Sciatic nerve (tissue), 2 donors: ENCODE measurements around the gene ADCY2. TPM values are rescaled to one million over a fixed set of nuclear protein-coding genes. Genes with fewer than 3 reads are reported as not detected.

Experiments
- ATAC-seq: fragments of 200-7000 bp; cut with Tn5 transposase; one replicate; pipeline ENCODE4 v1.9.1; 2020; ENCODE audit warnings: mild to moderate bottlenecking, moderate library complexity
- DNase-seq: peaks from one replicate; pipeline ENCODE4 v3.0.0-alpha.2; 2020; ENCODE audit warnings: low spot score
- intact Hi-C: fragments of 100-400 bp; cut with DNase I; formaldehyde crosslinking; loops from one replicate; pipeline ENCODE4 v1.14.2; 2022
- total RNA-seq: library from RNA; stranded (reverse); fragmentation: NEBNext Ultra II Directional; extraction: Animal tissue kit (Norgen Biotek cat#: 25700); gene quantifications from one replicate; pipeline ENCODE4 v1.2.1, GENCODE V29; 2021
- donor health status: DM: no; HTN: no; CAD: no.
- donor health status: DM: no; HTN: no; CAD: no.

The ADCY2 gene
- total RNA-seq, 1 donor from 2014 or later = 10.0 TPM

DNA sequence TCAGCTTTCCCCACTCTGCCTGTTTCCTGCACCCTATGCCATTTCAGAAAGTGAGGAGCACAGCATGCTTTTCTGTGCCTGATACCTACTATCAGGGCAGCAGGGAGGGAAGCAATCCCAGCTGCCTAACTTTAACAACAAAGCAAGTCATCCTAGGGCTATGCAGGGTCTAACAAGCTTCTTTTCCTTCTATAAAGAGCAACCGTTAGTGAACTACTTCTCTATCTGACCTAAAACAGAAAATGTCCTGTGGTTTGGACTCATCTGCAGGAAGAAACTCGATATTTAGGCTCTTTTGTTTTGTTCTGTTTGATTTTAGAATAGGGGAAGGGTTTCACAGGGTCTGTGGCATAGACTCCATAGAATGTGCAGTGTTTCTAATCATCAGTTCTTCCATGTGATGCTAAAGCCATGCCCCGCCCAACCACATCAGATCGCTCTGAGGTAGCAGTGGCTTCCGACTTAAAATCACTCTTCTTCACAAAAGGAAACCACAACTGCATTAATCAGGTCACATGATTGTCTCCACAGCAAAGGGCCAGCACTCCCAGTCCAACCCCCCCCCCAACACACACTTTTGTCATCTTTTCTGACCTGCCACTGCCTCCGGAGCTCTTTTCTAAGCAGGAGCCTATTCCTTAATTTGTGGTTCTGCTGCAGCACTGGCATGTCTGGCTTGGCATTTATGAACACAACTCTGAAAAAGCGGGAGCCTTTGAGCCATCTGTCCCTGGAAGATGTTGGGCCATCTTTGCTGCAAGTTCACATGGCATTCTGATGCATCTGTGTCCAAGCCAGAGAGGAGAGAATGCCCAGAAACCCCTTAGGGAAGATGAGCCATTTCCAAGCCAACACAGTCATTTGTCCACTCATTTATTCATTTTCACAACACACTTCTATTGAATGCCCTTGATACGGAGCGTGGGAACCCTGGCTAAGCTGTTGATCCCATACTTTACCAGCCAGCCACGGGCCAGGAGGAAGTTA lies 383.4 kb downstream of the ADCY2 start:
- DNase-seq = no peak
- intact Hi-C loops = no loop called here
- ATAC-seq = no peak

DNA sequence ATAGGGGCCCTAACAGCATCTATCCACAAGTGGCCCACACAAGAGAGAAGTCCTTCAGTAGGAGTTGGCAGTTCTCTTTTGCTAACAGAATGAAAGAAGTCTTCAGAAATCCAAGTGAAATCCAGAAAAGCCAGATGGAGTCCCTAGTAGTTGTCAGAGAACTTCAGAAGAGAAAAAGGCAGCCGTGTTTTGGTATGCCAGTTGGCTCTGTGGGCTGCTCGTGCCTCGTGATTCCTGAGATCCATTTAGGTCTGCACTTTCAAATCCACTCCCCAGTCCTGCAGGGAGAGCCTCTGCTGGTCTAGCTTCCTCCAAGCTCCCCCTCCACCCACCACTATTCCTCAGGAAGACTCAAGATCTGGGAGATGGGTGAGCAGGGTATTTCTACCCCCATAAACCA lies 386.0 kb downstream of the ADCY2 start:
- no peak for DNase-seq
- intact Hi-C loops = no loop called here
- ATAC-seq = no peak

DNA sequence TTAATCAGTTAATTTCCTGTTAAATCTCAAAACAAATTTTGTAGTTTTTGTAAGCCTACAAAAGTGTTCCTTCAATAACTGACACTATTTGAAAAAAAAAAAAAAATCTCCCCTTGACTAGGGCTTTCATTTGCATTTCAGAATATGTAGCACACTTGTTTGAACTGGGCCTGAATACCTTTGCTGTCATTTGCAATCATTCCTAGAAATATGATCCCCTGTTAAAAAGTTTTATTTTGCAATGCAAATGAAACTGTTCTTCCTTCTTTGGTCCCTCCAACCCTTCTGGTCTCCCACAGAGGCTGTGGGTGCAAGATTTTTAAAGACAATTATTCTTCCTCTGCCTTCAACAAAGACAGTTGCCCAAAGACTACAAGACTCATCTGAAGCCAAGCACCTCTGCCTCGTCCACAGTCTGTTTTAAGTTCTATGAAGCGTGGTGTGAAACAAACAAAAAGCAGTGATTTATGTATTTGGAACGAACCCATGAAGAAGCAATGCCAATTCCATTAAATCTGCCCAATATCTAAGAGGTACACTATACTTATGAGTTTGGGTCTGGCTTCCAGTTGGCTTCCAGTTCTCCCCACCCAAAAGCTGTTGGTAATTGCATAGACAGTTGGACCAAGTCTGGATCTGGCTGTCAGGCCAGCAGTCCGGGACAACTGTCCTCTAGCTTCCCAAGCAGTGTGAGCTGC lies 388.9 kb downstream of the ADCY2 start:
- DNase-seq = no peak
- intact Hi-C loops = no loop called here
- no peak for ATAC-seq

DNA sequence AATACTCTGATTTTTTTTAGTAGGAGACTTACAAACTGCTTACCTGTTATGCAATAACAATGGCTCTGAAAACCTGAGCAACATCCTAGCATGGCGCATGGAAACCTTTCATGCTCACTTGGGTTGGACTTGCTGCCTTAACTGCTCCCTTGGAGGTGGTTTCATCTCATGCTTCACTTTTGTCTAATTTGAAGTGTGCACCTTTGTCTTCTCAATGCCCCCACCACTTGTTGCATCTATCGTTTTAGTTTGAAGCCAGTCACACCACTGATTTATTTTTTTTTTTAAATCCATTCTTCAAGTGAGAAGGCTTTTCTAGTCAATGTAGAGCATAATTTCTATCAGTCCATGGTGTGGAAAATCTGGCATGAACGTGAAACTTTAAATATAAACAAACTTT lies 391.8 kb downstream of the ADCY2 start:
- intact Hi-C loops = no loop called here
- no peak for DNase-seq
- no peak for ATAC-seq

DNA sequence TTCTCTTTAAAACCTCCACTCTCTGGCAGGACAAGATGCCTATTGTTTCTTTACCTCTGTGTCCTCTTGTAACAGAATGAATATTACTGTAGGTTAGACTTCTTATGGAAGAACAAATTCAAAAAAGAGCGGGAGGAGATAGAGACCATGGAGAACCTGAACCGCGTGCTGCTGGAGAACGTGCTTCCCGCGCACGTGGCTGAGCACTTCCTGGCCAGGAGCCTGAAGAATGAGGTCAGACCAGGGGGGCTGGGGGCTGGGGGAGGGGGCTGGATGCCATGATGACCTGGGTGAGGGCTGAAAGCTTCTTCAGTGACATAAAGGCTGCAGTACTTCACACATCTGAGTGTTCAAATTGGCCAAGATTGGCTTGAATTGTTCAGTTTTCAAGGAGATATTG lies 393.6 kb downstream of the ADCY2 start:
- ATAC-seq (no peak), DNase-seq (no peak)
- intact Hi-C loops = no loop called here

DNA sequence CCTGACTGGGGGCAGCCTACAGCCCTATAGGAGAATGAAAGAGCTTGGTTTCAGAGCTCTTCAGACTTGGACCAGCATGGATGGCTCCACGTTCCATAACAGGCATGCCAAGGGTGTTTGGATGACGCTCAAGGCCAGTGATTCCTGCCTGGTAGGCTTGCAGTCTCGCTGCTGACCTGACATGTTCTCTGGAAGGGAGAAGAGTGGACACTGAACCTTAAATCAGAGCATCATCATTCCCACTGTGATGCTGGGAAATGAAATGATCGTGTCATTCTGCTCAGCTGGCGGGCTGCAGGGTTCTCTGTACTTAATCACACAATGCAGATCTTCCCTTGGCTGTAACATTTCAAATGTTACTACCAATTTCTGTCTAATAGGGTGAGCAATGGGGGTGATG lies 398.0 kb downstream of the ADCY2 start:
- DNase-seq (no peak), ATAC-seq (no peak)
- intact Hi-C loops = no loop called here

DNA sequence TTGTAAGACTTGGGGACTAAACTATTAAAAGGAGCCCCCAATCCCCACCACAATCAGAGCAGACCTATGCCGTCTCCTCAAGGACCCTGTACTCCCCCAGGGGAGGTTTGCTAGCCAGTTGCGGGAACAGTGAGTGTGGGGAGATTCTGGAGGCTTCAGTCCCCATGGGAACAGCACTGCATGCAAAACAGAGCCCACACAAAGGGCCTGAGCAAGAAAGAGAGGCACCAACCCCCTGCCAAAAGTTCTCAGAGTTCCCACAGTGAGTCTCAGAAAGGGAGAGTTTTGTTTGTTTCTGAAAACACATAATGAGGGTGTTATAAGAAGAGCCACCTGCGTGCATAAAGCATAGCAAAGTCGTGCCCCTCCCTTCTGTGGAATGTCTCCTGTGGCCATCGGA lies 398.4 kb downstream of the ADCY2 start:
- intact Hi-C loops = no loop called here
- ATAC-seq = no peak
- DNase-seq = no peak

DNA sequence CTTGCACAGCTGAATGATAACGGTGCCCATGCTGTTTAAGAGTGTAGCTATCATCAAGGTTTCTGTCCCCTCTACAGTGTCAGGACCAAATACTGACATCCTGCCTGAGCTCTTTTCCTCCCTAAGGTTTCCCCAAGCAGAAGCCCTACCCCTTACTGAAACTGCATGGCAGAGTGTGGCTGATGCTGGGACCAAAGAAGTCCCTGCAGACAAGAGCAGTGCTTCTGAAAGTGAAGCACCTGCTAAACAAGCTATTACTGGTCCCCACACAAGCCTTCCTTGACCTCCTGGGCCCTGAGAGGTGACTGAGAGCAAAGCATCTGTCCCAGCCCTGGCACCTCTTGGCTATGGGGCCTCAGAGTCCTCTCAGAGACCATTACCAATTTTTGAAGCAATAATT lies 398.9 kb downstream of the ADCY2 start:
- ATAC-seq = no peak
- DNase-seq = no peak
- intact Hi-C loops = no loop called here

DNA sequence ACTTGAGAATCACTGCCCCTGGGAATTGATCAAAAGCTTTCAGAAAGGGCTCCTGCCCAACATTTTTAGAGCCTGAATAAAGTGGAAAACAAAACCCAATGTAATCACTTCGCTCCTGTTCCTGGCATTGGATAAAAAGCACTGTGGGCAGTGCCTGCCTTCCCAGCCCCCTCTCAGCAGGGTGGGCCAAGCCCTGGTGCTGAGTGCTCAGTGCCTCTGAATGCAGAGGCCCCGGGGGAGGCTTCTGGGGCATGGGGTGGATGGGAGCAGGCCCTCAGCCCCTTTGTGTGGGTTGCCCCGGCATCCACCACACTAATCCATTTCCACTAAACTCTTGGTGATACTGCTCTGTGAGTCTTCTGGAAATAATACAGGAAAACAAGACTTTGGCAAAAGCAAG lies 399.4 kb downstream of the ADCY2 start:
- intact Hi-C loops = no loop called here
- ATAC-seq (no peak), DNase-seq (no peak)

DNA sequence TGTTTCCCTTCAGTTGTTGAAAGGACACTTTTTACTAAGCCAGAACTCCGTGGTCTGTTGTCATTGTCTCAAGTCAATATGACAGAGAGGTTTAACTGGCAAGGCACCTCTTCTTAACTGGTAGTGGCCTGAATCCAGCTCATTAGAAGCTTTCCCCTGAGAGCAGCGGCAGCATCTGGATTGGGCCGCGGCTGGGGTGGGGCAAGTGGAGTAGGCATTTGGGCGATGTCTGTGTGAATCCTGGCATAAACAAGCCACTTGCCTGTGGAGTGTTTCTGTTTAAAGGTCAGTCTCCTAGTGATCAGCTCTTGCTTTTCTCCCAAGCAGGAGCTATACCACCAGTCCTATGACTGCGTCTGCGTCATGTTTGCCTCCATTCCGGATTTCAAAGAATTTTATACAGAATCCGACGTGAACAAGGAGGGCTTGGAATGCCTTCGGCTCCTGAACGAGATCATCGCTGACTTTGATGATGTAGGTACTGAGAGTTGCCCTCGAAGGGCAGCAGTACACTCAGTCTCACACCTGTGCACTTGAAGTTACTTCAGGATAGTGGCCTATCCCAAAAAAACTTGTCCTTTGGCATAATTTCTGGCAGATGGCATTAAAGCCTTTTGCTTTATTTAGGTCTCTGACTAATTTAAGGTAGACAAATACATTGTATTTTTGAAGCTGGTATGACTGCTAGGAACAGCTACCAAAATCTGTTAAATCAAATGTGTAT lies 406.1 kb downstream of the ADCY2 start:
- ATAC-seq = peak; percentile 51
- no peak for DNase-seq
- intact Hi-C loops = no loop called here

DNA sequence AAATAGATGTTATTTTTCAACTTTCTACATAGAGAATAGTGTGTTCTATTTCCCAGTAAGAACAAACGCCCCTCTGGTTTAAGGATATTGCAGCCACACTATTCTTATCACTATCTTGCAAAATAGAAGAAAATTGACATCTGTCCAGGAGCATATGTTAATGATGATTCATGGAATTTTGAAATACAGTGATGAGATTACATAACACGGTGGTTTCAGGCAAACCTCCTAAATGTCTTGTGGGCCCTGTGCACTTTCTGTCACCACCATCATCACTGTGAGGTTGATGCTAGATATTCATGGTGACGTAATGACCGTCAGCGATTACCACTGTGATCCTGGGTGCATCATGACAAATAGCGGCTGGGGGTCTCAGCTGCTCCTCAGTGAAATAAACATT lies 406.9 kb downstream of the ADCY2 start:
- intact Hi-C loops = no loop called here
- no peak for DNase-seq
- peak; percentile 14 for ATAC-seq

DNA sequence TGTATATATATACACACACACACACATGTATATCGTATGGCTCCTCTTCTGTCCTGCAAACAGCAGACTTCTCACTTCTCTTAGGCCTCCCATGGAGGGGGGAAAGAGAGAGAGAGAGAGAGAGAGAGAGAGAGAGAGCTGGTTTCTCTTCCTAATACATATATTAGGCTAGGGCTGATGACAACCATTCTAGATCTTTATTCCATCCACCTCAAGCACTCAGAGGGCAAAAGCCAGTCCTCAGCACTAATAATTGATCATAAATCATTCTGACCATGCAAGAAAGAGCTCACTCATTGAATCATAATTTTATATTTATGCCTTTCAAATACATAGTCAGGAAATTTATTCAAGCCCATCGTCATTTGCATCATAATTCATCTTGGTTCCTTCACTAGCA lies 408.0 kb downstream of the ADCY2 start:
- no peak for DNase-seq
- ATAC-seq = no peak
- intact Hi-C loops = no loop called here

DNA sequence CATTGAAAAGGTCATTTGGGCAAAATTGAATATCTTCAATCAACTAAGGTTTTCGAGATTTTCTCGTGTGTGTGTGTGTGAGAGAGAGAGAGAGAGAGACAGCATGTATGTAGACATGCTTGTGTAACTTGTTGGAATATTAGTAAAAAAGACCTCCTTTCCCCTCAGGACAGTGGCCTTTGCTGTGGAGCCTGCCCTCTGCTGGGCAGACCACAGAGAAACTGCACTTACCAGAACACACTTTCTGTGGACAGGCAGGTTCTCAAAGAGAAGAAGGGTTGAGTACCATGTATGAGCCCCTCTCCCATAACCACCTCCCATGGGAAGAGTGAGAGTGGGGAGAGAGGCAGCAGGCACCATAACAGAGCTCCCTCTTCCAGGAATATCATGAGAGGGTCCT lies 409.4 kb downstream of the ADCY2 start:
- DNase-seq = no peak
- no peak for ATAC-seq
- intact Hi-C loops = no loop called here

DNA sequence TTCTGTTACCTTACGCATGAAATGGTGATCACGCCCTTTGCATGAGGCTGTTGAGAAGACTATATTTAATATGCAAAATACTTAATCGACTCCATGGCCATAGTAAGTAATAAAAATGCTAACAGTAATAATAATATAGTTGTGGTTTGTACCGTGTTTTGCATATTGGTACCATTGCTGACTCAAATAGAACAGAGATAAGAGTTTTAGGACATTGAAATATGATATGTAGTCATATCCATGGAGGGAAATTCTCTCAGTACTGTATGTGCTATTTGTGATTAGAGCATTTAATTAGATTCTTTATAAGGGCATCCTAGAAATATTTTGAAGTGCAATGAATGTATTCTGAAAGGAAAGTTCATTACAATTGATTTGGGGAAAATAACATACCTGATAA lies 413.1 kb downstream of the ADCY2 start:
- DNase-seq (no peak), ATAC-seq (no peak)
- intact Hi-C loops = no loop called here

DNA sequence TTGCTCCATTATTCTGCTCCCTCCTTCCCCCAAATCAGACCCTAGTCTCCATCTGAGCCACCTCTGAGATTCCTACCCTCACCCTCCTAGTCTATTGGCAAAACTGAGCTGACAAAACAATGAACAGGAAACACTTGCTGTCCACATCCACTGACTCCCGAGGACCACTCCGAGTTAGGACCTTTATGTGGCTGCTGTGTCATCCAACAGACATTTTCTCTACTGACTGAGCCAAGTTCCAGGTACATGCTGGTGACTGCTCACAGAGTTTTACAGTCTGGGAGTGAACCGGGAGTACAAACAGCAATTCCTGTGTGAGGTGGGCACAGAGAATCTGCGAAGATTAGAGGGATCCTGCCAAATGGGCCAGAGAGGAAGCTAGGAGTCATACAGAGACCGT lies 415.8 kb downstream of the ADCY2 start:
- intact Hi-C loops = no loop called here
- ATAC-seq (no peak), DNase-seq (no peak)

DNA sequence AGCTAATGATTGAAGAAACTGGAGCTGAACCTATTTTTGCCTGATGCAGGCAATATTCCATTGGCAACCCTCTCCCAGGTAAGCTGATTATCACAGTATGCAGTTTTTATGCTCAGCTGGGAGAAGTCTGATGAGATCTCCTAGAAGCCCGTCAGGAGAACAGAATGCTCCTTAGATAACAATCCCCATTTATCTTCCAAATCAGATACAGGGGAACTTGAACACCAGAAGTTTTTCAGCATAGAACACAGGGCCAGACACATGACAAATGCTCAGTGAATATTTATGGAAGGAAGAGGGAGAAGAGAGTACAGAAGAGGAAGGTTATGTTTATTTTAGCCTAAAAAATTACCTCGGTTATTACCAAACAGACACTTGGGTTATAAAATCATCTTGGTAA lies 417.1 kb downstream of the ADCY2 start:
- ATAC-seq = no peak
- no peak for DNase-seq
- intact Hi-C loops = no loop called here

DNA sequence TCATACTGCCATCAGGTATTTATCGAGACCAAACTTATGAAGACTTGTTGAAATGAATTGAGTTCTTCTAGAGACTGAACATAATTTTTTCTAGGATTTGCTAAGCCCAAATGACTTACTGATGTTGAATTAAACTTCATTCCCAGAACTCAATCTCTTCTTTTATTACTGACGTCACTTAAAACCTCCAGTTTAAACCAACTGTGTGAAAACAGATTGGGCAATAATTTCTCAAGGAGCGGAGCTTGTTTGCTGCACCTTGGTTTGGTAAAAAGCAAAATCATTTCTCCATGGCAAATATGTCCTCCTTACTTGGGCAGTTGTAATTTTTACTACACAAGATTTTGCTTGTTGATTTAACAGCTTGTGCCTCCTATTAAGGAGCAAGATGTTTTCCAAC lies 417.6 kb downstream of the ADCY2 start:
- DNase-seq (no peak), ATAC-seq (no peak)
- intact Hi-C loops = no loop called here

DNA sequence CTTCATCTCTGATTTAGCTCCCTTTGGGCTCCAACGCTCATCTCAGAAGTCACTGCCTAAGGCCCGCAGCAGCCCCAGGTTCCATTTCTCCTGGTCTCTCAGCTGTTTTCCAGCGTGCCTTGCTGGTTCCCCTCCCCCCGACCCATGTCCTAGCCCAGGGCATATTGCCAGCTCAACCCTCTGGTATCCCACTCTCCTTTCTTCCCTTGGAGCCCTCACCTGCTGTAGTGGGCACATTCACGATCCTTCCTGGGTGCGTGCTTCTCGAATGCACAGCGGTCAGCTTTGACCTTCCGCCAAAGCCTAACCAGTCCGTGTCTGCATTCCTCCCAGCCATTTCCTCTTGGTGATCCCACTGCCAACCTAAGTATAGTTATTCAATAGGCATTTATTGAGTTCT lies 418.9 kb downstream of the ADCY2 start:
- intact Hi-C loops = no loop called here
- ATAC-seq (no peak), DNase-seq (no peak)

DNA sequence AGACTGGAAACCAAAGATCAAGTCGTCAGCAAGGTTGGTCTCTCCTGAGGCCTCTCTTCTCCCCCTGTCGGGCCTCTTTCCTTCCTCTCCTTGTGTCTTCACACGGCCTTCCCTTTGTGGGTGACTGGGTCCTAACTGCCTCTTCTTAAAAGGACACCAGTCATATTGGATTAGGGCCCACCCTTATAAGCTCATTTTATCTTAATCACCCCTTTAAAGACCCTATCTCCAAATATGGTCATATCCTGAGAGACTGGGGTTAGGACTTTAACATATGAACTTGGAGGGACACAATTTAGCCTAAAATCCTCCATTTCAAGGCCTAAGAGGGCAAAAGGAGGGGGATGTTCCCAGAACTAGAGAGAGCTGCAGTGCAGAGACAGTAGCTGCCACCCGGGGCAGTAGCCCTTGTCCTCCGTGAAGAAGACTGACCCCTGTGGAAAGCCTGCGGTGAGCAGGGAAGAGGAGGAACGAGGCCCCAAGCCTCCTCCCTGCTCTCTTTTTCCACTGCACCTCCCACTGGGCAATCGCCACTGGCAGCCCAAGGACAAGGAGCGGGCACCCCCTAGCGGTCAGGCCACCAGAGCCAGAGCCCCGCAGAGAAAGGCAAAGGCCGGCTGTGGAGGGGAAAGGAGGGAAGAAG lies 420.1 kb downstream of the ADCY2 start:
- intact Hi-C loops = no loop called here
- DNase-seq (peak; percentile 89), ATAC-seq (peak; percentile 95)

DNA sequence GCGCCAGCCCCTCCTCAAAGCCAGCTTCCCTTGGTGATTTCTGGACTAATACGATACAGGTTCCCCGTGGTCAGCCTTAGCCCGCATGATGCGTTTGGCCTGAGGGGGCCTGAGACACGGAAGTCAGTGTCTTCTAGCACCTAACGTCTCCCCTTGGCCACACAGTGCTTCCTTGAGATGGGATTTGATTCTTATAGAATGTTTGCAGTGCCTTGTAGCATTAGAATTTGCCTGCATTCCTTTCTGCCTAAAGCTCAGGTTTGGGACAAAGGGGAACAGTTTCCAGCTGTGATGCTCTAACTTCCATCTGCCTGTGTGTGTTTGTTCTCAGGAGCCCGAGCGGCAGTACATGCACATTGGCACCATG lies 420.6 kb downstream of the ADCY2 start:
- intact Hi-C loops = no loop called here
- DNase-seq (no peak), ATAC-seq (no peak)
